ENCODE results near the gene GRID1.

GRID1 gene

DNA sequence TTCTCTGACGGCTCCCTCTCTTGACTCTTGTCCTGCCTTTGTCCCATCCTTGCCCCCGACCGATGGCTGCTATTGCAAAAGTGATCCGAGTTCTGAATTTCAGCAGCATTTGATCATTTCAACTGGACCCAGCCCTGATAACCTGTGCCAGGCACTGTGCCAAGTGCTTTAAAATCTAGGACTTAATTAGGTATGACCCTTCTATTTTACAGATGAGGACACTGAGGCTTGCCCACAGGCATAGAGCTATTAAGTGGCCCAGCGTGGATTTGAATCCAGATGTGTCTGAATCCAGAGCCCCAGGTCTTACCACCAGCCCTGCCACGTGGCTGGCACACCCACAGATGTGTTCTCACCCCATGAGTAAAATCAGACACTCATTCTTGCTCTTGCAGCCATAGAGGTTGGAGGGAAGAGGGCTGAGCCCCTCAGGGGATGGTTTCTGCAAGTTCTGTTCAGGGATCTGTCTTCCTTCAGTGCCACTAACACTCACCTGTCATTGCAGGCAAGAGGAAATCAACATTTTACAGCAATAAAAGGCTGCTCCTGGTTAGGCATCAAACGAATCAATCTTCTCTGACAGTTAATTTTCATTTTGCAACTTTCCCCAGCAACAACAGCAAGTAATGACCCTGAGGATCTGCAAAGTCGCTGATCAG is 101.2 kb downstream of the GRID1 start:
- DNase-seq, result peak; percentile 6

DNA sequence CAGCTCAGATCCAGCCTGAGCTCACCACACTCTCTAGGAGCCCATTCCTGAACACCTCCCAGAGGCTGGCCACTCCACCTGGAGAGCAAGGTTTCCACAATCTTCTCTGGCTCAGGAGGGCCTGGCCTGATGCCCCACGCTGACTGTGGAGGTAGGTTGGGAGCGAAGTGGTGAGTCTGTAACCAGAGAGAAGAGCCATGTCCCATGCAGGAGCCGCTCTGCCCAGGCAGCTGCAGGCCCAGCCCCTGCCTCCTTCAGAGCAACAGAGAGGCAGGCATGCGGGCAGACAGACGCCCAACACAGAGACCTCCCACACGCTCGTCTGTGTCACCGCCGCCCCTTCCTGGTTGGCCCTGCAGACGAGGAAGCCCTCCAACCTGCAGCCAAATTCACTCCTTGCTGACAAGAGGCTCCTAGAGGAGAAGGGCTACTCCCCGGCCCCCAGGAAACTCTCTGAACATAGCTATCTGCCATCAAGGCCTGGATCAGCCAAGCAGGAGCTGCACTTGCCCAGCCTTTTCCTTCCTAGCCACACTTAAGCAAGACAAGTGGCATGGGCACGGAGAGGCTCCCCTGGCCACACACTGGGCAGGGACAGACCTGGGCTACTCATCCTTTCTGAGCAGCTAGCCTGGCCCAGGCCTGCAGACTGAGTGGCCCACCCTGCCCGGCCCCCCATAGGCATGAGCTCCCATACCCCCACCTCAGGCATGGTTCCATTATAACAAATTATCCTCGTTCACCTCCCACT is 101.9 kb downstream of the GRID1 start:
- peak; percentile 36 for DNase-seq

DNA sequence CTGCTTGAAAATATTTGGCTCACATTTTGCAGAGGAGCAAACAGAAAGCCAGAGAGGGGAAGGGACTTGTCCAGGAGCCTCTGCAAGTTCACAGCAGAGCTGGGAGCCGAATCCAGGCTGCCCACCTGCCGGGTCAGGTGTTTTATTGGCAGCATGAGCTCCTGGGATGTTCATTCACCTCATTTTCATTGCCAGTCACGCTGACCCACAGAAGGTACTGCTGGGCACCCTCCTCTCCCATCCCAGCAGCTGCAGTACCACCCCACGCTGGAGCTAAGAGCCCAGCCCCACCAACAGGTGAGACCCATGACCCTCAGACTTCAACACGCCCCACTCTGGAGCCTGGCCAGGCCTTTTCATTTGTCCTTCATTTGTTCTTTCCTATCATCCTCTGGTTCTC is 102.7 kb downstream of the GRID1 start:
- DNase-seq, result peak; percentile 10

DNA sequence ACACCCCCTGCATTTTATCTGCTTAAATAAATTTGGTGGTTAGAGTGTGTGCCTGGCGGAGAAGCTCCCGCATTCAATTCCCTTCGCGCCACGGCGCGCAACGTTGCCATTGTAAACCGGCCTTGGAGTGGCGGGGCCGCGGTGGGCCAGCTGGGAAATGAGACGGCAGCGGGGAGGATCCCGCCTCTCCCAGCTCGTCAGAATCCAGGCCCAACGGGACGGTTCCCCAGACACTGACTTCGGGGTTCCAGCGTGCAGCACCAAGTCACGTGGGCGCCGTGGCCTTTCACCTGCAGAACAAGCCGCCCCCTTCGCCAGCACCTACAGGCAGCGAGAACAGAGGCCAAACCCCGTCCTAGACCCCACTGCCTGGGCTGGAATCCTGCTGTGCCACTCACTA is 103.4 kb downstream of the GRID1 start:
- peak; percentile 35 for DNase-seq

DNA sequence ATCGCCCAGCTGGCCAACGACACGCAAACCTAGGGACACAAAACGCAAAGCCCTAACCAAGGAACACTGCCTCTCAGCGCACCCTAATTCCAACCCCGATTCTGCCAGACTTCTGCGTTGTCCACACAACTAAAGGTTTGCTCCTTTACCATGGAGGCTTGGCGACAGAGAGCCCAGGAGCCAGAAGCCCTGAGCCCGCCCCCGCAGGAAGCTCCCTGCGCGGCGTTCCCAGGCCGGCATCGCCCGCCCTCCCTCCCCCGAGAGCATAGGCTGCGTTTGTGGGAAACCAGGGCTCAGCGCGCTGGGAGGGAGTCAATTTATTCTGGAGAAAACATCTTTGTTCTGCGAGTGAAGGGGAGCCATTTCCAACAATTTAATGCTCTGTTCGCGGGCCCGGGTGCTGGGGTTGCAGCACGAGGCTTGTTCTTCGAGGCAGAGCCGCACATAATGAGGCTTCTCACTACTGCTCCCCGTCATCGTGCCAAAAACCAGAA is 103.9 kb downstream of the GRID1 start:
- DNase-seq, result peak; percentile 41

DNA sequence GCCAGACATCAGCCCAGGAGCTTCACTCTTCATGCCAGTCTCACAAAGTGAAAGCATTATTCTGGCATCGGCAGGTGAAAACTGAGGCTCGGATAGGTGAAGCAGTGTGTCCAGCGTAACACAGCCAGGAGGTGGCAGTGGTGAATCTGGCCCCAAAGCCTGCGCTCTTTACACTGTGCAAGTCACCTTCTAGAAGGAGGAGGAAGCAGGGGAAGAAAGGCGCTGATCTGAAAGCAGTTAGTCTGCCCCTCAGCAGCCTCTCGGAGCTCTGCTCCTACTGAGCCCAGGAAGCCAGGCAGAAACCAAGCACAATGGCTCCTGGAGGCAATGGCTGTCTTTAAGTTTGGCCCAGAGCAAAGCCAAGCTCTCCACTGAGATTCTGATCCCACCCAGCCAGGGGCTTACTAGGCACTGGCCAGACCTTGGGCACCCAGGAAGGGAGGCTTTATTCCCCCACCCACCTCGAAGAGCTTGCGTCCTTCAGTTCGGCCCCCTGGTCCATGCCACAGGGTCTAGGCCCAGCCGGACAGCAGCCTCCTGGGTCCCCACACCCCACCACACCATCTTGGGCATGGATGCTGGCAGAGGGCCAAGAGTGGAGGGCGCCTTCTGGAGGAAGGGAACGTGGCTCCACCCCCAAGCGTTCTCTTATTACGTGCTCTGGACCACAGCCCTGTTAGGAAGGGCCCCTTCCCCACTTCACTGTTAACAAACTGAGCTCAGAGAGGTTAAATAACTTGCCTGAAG is 104.5 kb downstream of the GRID1 start:
- peak; percentile 39 for DNase-seq

DNA sequence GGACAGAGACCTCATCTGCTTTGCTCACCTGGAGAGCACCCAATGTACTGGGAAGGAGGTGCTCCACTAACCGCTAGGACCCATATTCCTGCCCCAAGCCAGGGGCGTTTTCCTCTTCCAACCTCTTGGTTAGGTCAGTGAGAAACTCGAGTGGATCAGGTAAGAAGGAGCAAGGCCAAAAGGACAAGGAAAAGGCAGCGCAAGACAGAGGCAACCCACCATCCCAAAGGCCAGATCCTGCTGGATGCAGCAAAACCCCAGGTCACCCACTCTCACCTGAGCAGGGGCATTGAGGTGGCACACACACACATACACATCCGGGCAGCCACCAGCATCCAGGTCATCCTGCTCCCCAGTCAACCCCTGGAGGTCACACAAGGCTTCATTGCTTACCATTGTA is 105.1 kb downstream of the GRID1 start:
- DNase-seq, result peak; percentile 11

DNA sequence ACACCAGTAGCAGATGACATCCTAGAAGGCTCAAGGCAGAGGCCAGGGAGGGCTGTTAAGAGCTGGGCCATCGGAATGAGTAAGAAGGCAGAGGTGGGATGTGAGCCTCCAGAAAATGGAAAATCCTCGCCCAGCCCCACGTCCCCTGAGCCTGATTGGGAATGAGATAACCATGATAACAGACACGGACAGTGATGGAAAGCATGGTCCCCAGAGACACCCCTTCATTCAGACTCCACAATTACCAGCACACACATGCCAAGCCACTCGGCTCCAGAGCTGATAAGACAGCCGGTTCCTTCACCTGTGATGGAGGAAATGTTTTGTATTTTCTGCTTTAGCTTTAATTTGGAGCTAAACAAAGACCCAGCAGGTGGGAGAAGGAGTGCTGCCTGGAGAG is 106.0 kb downstream of the GRID1 start:
- no peak for DNase-seq

DNA sequence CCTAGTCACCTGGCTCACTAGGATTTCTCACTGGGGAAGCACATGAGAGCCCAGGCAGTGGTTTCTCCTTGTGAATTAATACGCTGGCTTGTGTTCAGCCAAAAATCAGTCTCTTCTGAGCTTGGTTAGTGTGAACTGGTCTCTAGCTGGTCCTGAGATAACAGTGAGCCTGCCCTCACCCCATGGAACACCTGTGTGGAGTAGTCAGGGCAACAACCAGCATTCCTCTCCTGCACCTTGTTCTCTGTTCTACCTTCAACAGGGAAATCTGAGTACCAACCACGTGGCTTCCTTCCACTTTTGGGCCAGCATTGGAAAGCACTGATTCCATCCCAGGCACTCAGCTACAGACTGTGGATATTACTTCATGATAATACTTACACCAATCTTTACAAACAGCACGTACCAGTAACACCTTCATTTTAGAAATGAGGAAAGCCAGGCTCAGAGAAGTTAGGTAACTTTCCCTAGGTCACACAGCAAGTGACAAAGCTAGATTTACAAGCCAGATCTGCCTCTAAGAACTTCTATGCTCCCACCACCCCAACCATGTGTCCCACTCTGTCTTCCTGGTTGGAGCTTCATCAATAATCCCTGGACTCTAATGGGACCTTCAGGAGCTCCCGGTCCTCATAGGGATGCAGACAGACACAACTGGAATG is 106.6 kb downstream of the GRID1 start:
- peak; percentile 3 for DNase-seq

DNA sequence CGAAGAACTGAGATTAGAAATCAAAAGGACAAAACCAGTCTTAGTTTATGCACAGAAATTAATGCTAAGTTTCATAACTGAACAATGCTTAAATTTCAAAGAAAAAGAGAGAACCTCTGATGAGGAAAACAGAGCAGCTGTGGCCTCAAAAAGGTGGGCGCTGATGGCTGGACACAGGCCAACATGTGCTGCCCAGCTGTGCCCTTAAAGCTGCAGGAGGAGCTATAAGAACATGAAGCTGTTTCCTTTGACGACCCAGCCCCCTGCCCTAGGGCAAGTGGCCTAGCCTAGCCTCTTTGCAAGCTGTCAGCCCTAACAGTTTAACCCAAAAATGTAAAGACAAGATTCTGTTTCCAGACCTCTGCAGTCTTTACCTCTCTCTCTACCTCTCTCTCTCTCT is 107.7 kb downstream of the GRID1 start:
- peak; percentile 26 for DNase-seq

DNA sequence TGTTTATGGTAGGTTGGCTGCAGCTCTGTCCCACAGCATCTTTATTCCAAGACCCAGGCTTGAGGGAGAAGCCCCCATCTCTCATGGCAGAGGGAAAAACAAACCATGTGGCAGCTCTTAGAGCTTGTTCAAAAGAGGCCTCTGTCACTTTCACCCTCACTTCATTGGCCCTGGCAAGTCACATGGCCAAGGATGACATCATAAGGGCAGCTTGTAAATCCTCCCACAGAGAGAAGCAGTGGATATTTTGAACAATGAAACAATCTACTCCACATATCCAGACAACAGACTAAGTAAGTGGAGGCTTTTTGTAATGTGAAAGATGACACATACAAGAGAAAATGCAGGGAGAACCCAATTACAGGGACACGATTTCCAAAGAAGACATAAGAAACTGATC is 108.1 kb downstream of the GRID1 start:
- DNase-seq, result peak; percentile 35

DNA sequence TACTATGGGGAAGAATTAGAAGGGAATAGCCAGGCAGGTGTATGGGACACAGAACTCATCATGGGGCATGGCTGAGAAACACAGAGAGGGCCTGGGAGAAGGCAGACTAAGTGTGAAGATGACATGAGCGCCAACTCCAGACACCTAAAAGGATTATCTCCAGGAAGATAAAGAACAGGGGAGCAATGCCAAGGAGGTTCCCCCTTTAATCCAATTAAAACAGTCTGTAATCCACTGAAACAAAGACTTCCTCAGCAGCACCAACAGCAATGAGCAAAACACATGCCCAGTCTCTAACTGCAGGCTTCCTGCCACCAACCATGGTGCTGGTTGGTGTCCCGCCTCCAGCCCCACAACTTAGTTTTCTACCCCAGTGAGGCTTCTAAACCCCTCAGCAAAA is 108.9 kb downstream of the GRID1 start:
- no peak for DNase-seq

DNA sequence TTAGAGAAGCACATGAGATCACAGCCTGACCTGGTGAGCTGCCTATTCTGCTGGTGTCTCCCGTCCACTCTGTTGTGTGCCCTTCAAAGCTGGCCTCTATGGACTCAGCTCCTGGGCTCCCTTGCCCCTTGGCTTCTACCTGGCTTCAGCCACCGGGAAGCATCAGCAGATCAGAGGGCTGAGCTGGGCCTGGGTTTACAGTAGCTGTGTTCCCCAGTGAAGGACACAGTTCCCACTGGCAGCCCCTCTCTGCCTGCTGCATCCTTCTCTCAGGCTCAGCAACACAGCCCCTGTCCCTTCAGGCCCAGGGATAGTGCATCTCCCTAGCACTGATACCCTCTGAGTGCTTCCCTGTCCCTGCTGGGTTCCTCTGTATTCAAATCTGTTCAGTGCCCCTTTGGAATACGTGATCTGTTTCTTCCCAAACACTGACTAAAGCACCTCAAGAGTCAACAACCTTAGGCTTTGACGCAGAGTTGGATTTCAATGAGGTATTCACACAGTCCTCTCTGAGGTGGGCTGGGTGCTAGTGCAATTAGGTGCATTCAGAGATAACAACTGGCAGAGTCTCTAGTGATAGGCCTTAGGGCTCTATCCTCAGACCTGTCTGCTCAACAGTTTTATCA is 109.8 kb downstream of the GRID1 start:
- peak; percentile 11 for DNase-seq

DNA sequence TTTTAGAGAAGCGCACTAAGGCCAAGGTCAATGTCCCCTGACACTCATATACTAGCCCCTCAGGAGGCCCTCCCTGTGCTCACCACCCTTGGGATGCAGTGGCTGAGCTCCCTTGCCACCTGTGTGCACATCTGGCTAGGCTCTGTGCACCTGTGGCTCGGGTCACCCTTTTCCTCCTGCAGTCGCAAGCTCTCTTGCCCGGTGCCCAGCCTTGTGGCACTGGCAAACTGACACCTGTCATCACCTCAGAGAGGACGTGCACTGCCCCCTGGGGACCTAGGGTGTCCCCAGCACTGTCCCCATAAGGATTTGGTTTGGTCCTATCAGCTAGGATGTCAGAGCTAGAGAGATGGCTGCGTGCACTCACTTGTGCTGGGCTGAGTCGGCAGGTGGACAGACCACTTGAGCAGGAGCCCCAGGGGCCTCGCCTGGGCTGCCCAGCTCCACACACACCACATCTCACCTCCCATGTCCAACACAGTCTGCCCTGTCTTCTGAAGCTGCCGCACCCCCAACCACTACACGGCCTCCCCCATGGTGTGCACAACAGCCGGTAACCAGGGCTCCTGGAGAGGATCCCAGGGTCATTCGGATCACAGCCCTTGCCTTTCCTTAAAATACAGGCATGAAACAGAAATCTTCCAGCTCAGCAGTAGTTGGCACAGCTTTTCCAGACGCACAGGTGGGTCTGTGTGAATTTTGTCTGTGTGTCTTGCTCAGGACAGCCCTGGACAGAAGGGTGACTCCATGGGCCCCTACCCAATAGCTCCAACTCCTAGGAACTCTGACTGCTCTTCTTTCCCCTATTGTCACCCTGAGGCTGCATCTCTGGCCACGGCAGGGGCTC is 111.0 kb downstream of the GRID1 start:
- peak; percentile 21 for DNase-seq

DNA sequence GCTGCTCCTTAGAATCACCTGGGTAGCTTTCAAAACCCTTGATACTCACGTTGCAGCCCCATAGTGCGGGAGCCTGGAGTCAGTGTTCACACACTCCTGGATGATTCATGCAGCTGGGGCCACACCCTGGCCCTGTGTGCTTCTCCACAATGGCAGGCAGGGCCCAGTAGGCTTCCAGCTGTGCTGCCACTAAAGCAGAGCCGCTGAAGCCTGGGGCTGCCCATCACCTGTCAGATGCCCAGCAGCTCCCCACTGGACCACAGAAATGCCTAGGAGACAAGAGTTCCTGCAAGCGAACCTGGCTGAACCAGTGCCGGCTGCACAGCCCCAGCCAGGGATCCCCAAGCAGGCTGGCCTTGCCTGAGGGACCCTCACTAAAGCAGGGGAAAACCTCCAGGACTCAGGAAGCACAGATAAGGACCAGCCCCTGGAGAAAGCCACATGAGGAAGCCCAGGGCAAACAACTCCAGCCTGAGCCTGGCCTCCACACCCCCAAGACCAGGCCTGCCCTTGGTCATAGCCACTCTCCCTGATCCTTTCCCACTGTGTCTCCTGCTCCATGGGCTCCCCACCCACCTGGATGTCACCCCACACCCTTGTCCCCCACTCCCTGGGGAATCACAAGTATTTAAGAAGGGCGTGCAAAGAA is 111.9 kb downstream of the GRID1 start:
- DNase-seq, result peak; percentile 19

DNA sequence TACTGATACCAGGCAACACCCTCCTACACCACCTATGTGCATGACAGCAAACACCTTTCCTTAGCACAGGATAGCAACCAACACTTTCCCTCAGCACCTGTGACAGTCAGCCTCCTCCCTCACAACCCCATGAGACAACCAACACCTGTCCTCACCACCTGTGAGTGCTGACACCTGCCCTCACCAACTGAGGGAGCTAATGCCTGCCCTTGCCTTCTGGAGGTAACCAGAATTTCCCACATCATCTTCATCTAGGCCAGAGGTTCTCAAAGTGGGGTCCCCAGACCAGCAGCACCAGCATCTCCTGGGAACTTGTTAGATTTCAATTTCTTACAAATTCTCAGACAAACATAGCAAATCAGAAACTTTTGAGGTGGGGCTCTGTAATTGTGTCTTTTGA is 112.5 kb downstream of the GRID1 start:
- peak; percentile 27 for DNase-seq

DNA sequence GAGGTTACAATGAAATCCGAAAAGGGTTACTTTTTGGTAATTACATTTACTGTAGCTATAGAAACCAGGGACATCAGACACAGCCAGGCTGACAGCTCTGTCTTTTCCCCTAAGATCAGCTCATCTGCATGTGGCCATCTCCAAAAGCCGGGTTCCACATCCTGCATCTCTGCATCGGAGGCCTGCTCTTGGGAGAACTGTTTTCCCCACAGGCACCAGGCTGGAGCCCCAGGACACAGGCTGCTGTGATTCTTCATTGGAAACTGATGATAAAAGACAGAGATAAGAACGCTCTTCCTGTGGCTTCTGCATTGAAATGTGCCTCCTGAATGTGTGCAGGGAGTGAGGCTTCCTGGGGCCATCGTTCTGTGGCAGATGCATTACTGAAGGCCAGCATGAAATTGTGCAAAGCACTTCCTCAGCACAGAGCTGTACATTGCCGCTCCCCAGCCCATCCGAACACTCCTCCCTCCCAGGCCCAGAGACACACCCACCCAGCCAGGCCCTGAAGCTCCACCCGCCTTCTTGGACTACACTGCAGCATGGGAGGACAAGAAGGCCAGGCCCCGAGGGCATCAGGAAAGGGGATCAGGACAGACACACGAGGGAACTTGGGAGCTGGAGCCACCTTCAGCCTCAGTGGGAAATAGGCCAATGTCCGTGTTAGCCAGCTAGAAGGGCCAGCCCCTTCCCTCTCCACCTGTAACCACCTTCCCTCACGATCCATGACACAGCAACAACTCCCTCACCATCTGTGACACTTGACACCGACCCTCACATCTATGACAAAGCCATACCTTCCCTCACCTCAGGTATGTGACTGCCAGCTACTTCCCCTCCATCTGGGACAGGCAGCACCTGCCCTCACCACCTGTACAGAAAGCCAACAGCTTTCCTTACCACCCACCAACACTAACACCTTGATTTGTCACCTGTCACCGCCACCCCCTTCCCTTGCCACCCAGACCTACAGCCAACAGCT is 113.2 kb downstream of the GRID1 start:
- DNase-seq, result peak; percentile 7

DNA sequence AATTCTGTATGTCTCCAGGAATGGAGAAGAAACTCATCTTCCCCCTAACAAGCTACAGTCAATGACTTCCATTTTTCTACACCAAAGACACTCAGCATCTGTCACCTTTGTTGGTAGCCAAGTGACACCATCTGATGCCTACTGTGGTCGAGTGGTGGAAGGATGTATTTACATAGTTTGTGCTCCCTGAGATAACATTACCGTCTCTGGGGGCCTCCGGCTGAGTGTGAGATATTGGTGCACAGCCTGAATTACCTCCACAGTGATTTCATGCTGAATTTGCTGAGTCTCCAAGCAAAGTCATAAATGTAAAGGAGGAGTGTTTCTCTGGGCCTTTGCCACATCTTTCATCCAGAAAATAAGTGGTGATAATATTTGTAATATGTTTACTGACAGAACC is 114.0 kb downstream of the GRID1 start:
- DNase-seq, result no peak

DNA sequence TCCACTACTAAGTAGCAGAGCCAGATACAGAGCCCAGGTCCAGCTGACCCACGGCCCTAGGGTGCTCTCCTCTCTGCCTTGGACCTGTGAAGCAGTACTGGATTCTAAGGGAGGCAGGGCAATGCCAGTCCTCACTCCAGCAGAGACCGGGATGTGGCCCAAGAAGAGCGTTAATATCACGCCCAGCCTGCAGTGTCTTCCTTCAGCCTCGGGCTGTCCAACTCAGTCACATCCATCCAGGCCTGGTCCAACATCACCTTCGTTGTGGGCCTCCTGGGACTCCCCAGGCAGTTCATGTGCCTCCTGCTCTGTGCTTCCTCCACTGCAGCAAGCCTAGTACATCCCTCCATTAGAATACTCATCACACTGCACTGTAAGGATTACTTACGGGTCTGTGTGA is 114.5 kb downstream of the GRID1 start:
- no peak for DNase-seq

DNA sequence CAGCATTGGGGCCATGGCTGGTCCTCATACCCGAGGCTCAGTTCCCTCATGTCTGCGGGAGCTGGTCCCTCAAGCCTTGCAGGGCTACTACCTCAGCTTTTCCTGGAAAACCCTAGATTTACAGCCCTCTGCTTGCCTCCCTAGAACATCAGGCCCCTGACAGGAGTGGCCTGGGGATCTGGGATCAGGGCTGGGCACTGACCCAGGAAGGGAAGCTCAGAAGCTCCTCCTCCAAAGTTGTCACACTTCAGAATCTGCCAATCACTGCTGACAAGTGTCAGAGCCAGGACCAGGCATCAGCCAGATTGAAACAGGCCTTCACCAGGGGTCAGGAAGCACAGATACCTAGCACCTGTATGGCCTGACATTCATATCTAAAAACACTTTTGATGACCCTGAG is 115.2 kb downstream of the GRID1 start:
- DNase-seq, result no peak
